HG02981 (cell line): ENCODE results near the gene NWD2.

Experiments
- ATAC-seq: cut with Tn5 transposase; IDR thresholded peaks from one replicate; pipeline ENCODE4 v1.9.1; 2021; ENCODE audit warnings: mild to moderate bottlenecking, moderate library complexity; ENCODE audit not compliant: unreplicated experiment

NWD2 gene

DNA sequence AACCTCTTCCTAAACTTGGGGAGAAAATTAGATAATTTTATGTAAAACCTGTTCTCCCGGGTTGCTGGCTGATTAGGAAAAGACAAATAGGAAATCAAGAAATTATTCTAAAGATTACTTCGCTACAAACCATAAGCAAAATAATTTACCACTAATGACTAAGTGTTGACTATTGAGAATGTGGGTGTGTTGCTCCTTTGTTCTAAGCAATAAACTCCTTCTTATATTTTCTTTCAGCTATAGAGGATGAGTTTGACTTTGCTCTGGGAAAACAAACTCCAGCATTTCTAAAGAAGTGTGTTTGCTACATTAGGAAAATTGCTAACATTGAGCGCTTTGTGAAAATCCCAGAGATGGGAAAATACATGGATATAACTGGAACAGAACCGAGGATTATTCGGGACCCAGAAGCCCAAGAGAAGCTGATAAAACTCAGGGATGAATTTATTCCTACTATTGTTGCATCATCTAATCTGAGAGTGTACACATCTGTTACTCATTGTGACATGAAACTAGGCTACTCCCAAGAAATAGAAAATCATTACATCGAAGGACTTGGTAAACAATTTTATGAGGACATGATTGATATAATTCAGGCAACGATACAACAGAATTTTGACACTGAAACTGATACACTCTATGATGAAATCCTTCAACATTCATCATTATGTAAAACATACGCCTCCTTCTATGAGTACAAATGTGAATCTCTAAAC is 194.2 kb downstream of the NWD2 start:
- ATAC-seq = no peak

DNA sequence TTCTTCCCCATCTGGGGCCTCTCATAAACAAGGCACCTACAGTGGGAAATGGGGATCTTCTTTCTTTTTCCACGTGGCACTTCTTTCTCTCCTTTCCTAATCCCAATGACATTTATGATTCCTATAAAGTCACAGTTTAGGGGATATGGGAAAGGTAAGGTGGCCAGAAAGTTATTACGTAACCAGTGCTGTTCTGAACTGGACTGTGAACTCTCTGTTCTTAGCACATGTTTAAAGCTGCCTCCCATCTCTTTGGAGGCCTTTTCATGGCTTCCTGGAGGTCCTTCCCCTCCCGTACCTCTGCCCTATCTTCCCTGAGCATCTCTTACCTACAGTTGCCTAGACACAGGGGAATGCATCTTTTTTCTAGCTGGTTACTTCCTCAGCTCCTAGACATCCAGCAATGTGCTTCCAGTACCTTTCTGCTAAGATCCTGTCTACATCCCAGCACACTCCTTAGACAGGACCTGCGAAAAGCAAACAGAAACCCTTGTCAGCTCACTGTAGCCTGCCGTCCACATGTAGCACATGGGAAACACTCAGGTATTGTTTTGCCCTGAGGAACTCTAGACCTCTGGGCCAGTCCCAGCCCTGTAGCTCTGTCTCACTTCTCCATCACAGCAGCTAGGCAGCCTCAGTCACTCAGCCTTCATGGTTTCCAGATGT is 195.4 kb downstream of the NWD2 start:
- ATAC-seq = no peak

DNA sequence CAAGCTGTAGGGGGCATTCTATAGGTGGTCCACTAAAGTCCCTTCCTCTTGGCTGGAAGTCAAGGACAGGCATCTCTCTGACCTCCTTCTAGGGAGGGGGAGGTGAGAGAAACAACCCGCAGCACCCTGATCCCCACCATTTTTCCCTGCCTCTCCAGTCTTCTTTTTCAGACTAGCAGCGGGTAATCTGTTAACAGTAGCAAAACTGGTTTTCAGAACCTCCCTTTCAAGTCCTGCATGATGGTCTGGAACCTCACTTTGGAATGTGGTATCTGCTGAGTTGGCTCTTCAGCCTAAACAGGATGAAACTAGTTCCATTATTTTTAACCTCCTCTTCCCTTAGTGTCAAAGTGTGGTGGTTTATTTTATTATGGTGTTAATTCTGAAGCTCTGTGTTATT is 196.0 kb downstream of the NWD2 start:
- no peak for ATAC-seq

DNA sequence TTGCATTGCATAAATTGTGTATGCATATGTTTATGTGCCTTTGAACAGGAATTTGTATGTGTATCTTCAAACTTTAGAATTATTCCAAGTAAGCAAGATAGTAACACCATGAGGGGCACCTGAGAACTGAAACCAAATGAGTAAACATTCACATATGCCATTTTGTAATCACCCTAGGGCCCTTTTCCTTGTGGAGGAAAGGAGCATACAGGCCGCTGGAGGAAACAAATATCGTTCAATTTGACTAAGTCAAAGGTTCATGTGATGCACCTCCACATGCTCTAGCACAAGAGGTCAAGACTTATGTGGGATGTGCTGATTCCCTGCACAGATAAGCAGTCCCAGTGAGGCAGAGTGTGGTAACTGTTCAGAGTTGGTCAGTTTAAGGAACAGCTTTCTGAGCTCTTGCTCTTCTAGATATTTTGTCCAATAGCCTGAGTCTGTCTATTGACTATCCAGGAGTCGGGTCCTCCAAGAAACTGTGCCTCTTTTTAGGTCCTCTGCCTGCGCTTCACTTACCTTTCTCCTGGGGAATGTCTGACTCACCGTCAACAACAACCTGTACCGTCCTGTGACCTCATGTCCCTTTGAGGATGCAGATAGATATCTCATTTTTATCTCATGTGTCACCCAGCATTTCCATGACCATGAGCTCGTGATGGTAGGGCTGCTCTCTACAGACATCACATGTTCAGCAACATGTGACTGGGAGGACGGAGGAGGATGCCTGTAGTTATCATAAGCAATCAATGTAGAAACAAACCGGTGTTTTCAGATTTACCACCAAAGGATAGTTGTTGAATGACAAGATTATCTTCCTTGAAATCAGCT is 196.9 kb downstream of the NWD2 start:
- ATAC-seq = no peak

DNA sequence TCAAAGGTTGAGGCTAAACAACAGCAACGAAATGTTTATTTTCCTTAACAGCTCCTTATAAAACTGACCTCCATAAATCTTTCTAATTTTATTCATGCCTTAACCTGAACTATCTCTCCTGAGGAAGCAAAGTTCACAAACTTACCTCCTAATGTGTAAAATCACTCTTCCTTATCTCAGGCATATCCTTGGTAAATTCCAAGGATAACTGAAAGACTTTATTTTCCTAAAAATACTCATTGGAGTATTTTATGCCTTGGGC is 197.4 kb downstream of the NWD2 start:
- ATAC-seq = no peak

DNA sequence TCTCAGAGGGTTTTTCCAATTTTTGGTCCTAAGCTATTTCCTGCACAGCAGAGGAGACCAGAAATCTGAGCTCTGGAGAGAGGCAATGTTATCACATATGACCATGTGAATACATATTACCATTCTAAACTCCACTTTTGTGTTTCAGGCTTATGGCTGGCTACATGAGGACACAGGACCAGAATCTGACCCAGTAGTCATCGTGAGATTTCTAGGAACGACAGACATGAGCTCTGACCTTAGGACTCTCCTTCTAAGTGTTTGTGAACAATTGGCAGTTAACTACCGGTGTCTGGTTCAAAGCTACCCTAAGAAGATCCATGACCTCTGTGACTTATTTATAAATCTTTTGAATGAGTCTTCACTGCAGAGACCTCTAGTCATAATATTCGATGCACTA is 198.6 kb downstream of the NWD2 start:
- ATAC-seq = no peak

DNA sequence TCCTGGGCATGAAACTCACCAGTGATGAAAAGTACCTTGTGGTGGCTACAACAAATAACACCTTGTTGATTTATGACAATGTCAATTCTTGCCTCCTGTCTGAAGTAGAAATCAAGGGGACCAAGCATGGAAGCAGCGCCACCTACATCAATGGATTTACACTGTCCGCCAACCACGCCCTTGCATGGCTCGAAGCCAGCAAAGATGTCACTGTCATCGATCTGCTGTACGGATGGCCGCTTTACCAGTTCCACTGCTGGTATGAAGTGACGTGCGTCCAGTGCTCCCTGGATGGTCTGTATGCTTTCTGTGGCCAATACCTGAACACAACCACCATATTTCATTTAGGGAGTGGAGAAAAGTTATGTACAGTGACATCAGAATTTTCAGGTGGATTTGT is 200.5 kb downstream of the NWD2 start:
- ATAC-seq = no peak

DNA sequence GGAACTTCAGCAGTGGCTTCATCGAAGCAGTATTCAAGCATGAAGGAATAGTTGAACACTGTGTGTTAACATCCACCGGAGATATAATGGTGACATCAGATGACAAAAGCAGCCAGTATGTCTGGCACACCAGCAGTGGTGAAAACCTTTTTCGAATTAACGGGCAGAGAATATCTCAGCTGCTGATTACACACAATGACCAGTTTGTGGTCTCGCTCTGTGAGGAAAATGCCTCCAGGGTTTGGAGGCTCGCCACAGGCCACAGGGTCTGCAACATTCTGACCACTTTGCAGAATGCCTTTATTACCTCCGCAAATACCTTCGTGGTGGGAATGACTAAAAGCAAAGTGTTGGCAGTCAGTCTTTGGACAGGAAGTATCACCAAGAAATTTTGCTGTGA is 201.5 kb downstream of the NWD2 start:
- ATAC-seq = no peak

DNA sequence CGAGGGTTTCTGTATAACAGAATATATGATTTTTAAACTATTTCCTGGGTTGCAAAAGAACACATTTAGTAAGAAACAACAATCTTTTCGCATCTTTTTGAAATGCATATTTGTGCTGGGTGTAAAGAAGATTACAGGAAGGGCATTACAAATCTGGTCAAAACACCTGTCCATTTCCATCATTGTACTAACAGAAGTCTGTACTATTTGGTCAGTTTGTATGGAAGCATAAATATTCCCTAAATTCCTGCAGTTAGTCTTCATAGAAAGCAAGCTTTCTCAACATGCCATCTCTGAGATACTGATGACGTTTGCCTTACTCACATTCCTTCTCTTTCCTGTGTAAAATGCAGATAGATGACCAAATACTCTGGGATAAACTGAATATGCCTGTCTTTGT is 203.3 kb downstream of the NWD2 start:
- ATAC-seq = no peak

DNA sequence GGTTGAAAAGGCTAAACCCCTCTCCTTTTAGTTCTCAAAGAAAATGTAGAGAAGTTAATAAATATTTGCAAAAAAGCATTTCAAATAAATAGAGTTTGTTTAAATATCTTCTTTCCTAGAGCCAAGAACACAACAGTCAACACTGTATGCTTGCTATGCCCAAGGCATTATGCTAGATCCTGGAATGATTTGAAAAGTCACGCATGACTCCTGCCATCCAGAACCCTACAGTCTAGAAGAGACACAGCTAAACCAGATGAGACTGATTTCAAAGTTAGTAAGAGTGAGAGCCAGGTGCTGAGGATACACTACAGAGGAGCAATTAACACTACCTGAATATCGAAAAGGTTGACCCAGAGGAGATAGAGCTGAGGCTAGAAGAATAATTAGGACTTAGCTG is 205.8 kb downstream of the NWD2 start:
- ATAC-seq = no peak

DNA sequence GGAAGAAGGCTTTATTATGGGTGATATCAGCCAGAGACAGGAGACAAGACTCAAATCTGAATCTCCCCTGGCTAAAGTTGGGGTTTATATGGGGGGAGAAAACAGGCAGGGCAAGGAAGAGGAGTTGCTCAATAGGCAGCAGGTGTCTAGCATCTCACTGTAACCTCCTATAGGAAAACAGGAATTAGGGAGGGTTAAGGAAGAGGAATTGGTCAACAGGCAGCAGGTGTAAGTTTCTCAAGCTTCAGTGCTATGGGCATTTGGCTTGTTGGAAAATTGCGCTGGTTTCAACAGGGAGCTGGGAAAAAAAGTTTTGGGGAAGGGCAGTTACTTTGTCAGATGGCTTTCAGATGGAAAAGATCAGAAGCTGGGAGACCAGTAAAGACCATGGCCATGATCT is 206.4 kb downstream of the NWD2 start:
- no peak for ATAC-seq

DNA sequence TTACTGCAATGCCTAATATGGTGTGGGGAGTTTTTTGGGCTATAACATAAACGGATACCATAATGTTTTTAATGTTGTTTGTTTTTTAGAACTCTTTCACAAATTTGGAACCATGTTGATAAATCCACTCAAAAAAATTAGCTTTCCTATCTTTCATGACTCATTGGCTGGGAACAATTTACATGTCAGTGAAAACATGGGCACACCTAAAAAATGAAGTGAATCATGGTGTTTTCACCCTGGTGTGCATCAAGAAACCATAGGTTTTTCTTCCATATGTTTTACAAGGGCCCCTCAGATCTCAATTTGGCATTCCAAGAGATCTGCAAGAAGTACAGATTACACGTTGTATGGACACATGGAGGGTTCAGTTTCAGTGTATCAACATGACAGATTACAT is 207.1 kb downstream of the NWD2 start:
- ATAC-seq = no peak

DNA sequence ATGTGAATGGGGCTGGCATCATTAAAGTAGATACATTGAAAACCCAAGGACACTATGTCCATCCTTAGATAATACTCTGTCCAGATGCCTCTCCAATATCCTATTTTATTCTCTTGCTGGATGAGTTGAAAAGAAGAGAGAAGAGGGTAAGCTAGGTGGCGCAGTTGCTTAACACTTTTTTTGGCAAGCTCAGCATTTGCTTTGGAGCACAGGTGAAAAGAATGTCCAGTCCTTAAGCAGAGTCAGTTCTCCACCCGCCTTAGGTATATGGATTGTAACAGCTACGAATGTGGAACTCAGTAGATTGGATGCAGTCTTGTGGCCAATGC is 208.4 kb downstream of the NWD2 start:
- ATAC-seq = peak; percentile 61

DNA sequence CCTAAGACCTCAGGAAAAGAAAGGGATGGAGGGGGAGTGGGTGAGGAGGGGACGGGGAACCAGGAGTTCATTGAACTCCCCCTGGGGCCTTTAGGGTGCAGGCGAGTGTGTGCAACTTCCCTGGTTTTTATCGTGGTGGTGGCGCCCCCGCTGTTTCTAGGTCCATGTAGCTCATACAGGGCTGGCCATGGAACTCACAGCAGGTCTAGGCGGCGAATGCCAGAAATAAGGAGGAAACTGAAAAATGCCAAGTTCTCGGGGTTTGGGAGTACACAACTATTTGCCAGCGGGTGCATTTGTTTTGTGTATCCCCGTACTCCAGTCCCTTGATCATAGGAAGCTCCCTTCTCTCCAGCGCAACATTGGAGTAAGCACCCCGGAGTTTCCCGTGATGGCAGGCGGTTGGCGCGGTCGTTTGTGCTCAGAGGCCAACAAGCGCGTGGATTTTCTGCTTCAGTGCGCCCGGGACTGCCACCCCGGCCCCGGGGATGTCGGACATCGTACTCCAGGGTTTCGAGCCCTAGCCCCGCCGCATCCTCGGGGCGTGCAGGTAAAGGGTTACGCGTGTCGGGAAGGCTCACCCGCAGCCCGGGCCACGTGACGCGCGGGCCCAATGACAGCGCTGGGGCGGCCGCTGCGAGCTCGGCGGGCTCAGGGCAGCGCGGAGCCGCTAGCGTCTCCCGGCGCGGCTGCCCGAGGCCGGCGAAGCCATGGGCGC is 208.9 kb downstream of the NWD2 start:
- ATAC-seq = peak; percentile 74

DNA sequence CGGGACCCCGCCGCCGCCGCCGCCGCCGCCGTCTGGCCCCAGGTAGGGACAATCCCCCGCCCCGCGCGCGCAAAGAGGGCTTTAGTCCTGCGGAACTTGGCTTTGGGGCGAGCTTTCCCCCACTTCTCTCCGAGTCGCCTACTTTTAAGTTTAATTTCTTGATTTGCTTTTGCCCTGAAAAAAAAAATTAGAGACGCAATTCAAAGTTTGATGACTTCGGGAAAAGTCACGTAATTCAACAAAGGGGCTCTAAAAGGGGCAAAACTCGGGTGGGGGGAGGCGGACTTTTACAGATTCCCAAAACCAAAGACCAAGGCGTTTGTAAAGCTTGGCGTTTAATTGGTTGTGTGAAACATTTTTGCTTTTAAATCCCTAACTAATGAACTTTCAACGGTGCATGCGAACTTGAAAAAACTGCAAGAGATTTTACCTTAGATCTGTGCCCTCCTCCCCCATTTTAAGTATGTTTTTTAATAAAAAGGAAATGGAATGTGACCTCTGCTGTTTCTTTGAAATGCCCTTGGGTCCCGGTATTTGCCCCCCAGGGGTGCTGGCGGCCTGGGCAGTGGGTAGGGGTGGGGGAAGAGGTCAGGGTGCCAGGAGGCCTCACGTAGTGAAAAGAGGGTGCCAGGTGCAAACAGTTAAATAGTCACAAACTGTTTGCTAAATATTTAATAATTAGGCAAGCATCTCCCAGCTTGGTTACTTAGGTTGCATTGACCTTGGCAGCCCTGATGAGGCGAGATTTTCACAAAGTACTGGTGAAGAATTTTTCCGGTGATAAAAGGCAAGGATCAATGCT is 209.7 kb downstream of the NWD2 start:
- no peak for ATAC-seq

DNA sequence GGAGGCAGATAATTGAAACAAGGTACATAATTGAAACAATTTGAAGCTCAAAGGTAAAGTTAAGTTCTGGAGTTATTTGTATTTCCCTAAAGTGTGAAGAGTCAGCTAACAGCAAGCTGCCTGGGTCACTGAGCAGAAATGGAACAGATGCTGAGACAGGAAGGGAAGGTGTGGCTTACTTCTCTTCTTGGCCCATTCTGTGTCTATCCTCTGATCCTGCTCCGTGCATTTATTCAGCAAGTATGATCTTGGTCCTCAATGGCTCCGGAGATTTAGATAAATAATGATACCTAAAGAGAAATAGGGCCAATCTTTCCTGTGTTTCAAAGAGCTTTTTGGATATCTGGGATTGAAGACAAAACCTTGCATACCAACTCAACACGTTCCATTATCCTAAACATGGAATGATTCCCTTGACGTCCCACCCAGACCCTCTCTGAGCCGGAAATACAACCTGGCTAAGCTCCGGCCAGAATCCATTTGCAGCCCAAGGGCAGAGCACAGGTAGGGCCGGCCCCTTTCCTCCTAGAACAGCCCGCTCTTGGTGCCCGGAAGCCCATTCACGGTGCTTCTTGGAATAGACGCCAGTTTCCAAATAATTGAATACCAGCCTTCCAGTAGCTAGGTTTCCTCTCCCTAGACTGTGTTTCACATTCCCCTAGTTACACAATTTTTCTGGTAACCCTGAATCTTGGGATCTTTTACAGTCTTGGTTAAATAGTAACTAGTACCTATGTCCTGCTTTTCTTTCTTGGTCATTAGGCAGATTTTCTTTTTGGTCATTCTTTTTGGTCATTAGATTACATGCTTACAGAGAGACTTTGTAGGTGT is 211.0 kb downstream of the NWD2 start:
- ATAC-seq = no peak

DNA sequence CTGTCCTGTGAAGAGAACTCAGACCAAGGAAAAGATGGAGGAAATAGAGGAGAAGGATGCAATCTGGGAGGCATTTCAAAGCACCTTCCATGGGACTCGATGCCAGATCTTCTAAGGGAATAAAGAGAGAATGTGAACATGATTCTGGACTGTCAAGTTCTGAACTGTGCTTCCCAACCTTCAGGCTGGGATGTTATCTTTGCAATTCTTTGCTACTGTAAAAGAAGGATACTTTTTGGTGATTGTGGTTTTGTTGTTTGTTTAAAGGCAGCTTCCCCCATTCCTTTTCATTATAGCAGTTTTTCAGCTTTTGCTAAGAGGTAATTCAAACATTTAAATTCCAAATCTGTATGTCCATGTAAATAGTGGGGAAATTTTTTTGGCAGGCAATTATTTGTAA is 217.3 kb downstream of the NWD2 start:
- no peak for ATAC-seq

DNA sequence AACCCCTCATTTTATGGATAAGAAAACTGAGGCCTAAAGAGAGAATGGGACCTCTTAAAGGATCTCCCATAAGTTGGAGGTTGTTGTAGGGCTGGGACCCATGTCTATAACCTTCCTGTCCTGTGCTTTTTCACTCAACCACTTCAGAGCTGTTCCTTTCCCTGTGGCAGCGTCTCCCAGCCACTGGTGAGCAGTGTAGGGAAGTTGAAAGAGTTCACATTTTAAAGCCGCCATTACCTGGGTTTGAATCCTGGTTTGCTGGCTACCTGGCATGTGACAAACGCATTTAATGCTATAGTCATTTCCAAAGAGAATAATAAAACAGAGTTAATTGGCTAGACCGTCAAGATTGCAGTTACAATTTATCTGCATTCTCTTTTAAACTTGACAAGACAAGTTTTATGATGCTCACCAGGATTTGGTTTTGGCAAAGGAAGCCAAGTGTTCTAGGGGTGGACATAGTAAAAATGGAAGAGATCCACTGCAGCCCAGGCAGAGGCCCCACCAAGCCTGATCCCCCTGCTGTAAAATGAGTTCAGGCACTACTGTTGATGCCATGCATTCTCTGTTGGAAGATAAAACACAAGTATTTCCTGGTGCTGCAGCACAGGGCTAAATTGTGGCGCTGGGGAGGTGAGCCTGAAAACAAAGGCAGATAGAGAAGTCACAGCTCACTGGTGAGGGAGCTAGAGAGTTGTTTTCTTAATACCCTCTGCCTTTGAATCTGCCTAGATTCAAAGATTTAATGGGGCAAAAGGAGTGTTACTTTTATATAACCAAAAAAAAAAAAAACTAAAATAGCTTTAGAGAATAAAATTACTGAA is 218.7 kb downstream of the NWD2 start:
- no peak for ATAC-seq
